ENCODE measurements around the gene RASA3.

The RASA3 gene

GRCh38 chr13:113938246-113938645 lies 194.2 kb downstream of the RASA3 start:
- no peak for DNase-seq (ENCODE audit: low spot score)
- peaks cover 5% of the 10 kb centered on the region for H3K4me1 ChIP-seq (ENCODE audit: insufficient read depth, poor library complexity, severe bottlenecking)
- no peak overlapping the region for H3K27ac ChIP-seq (ENCODE audit: poor library complexity, severe bottlenecking)
- H3K27me3 ChIP-seq (ENCODE audit: insufficient read depth, poor library complexity, severe bottlenecking): no peaks in the 10 kb centered on the region
- H3K4me3 ChIP-seq (ENCODE audit: severe bottlenecking): no peak overlapping the region
- TF ChIP-seq CTCF (IDR thresholded peaks at IDR 0.05; ENCODE audit: poor library complexity, severe bottlenecking): no peak
- no peaks in the 10 kb centered on the region for H3K36me3 ChIP-seq (ENCODE audit: low read depth)
- ATAC-seq (ENCODE audit: low read depth): no peak
- H3K9me3 ChIP-seq (ENCODE audit: severe bottlenecking): no peaks in the 10 kb centered on the region

GRCh38 chr13:113937527-113938180 lies 194.8 kb downstream of the RASA3 start:
- TF ChIP-seq CTCF (IDR thresholded peaks at IDR 0.05; ENCODE audit: poor library complexity, severe bottlenecking): no peak
- ATAC-seq (ENCODE audit: low read depth): no peak
- no peak overlapping the region for H3K27ac ChIP-seq (ENCODE audit: poor library complexity, severe bottlenecking)

GRCh38 chr13:113937073-113937472 lies 195.3 kb downstream of the RASA3 start:
- Histone ChIP-seq H3K27me3 (ENCODE audit: insufficient read depth, poor library complexity, severe bottlenecking) (no peaks in the 10 kb centered on the region), H3K27ac (ENCODE audit: poor library complexity, severe bottlenecking) (no peak overlapping the region), H3K9me3 (ENCODE audit: severe bottlenecking) (no peaks in the 10 kb centered on the region), H3K4me3 (ENCODE audit: severe bottlenecking) (no peak overlapping the region), H3K36me3 (ENCODE audit: low read depth) (no peaks in the 10 kb centered on the region), H3K4me1 (ENCODE audit: insufficient read depth, poor library complexity, severe bottlenecking) (peaks cover 5% of the 10 kb centered on the region)
- DNase-seq (ENCODE audit: low spot score) (no peak), ATAC-seq (ENCODE audit: low read depth) (no peak)
- TF ChIP-seq CTCF (IDR thresholded peaks at IDR 0.05; ENCODE audit: poor library complexity, severe bottlenecking): no peak

More at GRCh38 chr13:113937527-113938180, 194.8 kb downstream of the RASA3 start:
- no peak overlapping the region for H3K4me3 ChIP-seq (ENCODE audit: severe bottlenecking)
- H3K27me3 ChIP-seq (ENCODE audit: insufficient read depth, poor library complexity, severe bottlenecking): no peaks in the 10 kb centered on the region
- DNase-seq (ENCODE audit: low spot score): no peak
- no peaks in the 10 kb centered on the region for H3K36me3 ChIP-seq (ENCODE audit: low read depth)
- no peaks in the 10 kb centered on the region for H3K9me3 ChIP-seq (ENCODE audit: severe bottlenecking)
- peaks cover 5% of the 10 kb centered on the region for H3K4me1 ChIP-seq (ENCODE audit: insufficient read depth, poor library complexity, severe bottlenecking)

- Histone ChIP-seq H3K9me3 (ENCODE audit: severe bottlenecking) (no peaks in the 10 kb centered on the region), H3K27ac (ENCODE audit: poor library complexity, severe bottlenecking) (no peak overlapping the region), H3K36me3 (ENCODE audit: low read depth) (no peaks in the 10 kb centered on the region), H3K4me3 (ENCODE audit: severe bottlenecking) (no peak overlapping the region), H3K4me1 (ENCODE audit: insufficient read depth, poor library complexity, severe bottlenecking) (no peaks in the 10 kb centered on the region), H3K27me3 (ENCODE audit: insufficient read depth, poor library complexity, severe bottlenecking) (no peaks in the 10 kb centered on the region)
- no peak for TF ChIP-seq CTCF (IDR thresholded peaks at IDR 0.05; ENCODE audit: poor library complexity, severe bottlenecking)
- no peak for ATAC-seq (ENCODE audit: low read depth)
- peak; percentile 31 for DNase-seq (ENCODE audit: low spot score)
These were observed 196.1 kb downstream of the RASA3 start for GRCh38 chr13:113936166-113936965.

Data from RWPE2 (cell line).